ENCODE results near the gene GSTO2.

GRCh38 chr10:104293781-104294321 is 24.9 kb downstream of the GSTO2 start:
- TF ChIP-seq, protein P1, sequence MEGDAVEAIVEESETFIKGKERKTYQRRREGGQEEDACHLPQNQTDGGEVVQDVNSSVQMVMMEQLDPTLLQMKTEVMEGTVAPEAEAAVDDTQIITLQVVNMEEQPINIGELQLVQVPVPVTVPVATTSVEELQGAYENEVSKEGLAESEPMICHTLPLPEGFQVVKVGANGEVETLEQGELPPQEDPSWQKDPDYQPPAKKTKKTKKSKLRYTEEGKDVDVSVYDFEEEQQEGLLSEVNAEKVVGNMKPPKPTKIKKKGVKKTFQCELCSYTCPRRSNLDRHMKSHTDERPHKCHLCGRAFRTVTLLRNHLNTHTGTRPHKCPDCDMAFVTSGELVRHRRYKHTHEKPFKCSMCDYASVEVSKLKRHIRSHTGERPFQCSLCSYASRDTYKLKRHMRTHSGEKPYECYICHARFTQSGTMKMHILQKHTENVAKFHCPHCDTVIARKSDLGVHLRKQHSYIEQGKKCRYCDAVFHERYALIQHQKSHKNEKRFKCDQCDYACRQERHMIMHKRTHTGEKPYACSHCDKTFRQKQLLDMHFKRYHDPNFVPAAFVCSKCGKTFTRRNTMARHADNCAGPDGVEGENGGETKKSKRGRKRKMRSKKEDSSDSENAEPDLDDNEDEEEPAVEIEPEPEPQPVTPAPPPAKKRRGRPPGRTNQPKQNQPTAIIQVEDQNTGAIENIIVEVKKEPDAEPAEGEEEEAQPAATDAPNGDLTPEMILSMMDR (conservative IDR thresholded peaks at IDR 0.05; ENCODE audit: low read length) = no peak
- no peak for TF ChIP-seq EZH2phosphoT487 (IDR thresholded peaks at IDR 0.05; ENCODE audit: borderline replicate concordance)

All from Loucy (cell line).